Endodermal cell (in vitro differentiated cells): ENCODE measurements around the gene MPZL2. TPM values are rescaled to one million over a fixed set of nuclear protein-coding genes. Genes with fewer than 3 reads are reported as not detected.

Experiments used
- DNase-seq: peaks from one replicate; pipeline ENCODE4 v3.0.0-alpha.2; 2017
- H3K27ac ChIP-seq: 2 replicates; pipeline ENCODE4 v1.5.1; 2013; ENCODE audit warnings: mild to moderate bottlenecking, low read depth, low read length, moderate library complexity
- H3K27me3 ChIP-seq: 2 replicates; pipeline ENCODE4 v1.6.1; 2013; ENCODE audit warnings: mild to moderate bottlenecking, low read length, moderate library complexity; ENCODE audit not compliant: insufficient read depth, control insufficient read depth, poor library complexity, severe bottlenecking
- H3K36me3 ChIP-seq: 2 replicates; pipeline ENCODE4 v1.7.0; 2013; ENCODE audit warnings: mild to moderate bottlenecking, low read length, moderate library complexity; ENCODE audit not compliant: control insufficient read depth, insufficient read depth
- H3K4me1 ChIP-seq: one replicate; pipeline ENCODE4 v1.7.0; 2013; ENCODE audit warnings: low read length; ENCODE audit not compliant: control insufficient read depth, insufficient read depth
- H3K4me3 ChIP-seq: 2 replicates; pipeline ENCODE4 v1.5.1; 2013; ENCODE audit warnings: mild to moderate bottlenecking, low read length, moderate library complexity
- H3K9ac ChIP-seq: 2 replicates; pipeline ENCODE4 v1.6.1; 2013; ENCODE audit warnings: mild to moderate bottlenecking, low read length, moderate library complexity; ENCODE audit not compliant: poor library complexity, severe bottlenecking; ENCODE audit errors: extremely low read depth
- H3K9me3 ChIP-seq: 2 replicates; pipeline ENCODE4 v1.6.1; 2013; ENCODE audit warnings: mild to moderate bottlenecking, low read length, moderate library complexity; ENCODE audit not compliant: control insufficient read depth
- H3K27ac Mint-ChIP-seq: 2 replicates; pipeline ENCODE4 v1.8.0; 2020; ENCODE audit warnings: mixed read lengths
- H3K27me3 Mint-ChIP-seq: 2 replicates; pipeline ENCODE4 v1.8.0; 2021; ENCODE audit warnings: mild to moderate bottlenecking, mixed read lengths; ENCODE audit not compliant: insufficient read depth
- H3K36me3 Mint-ChIP-seq: 2 replicates; pipeline ENCODE4 v1.8.0; 2020; ENCODE audit warnings: low read depth, mixed read lengths
- H3K4me1 Mint-ChIP-seq: 2 replicates; pipeline ENCODE4 v1.8.0; 2020; ENCODE audit warnings: mixed read lengths
- H3K4me3 Mint-ChIP-seq: 2 replicates; pipeline ENCODE4 v1.8.0; 2020; ENCODE audit warnings: mild to moderate bottlenecking, moderate library complexity, mixed read lengths
- H3K9me3 Mint-ChIP-seq: 2 replicates; pipeline ENCODE4 v1.8.0; 2020; ENCODE audit warnings: mild to moderate bottlenecking, mixed read lengths
- WGBS, 2 experiments: methylation state at CpG; one replicate each; pipeline versions ENCODE4 v1.1.5 to v1.1.7; 2013; ENCODE audit warnings: missing lambda C conversion rate in 2 of 2, mixed read lengths in 1 of 2; ENCODE audit not compliant: insufficient coverage in 1 of 2, insufficient read length in 1 of 2; 5-methylcytosine and 5-hydroxymethylcytosine counted together
- total RNA-seq, 2 donors: library from RNA; stranded (reverse); fragmentation: NEBNext Ultra II Directional in 1 of 2; extraction: Animal tissue kit (Norgen Biotek cat#: 25700) in 1 of 2; gene quantifications; 2 replicates in 1 of 2; 3 replicates in 1 of 2; pipeline ENCODE4 v1.2.1, GENCODE V29; 2021
- TF ChIP-seq, protein P1 (sequence below): fragments of 200-600 bp; sonication (generic); conservative IDR thresholded peaks from 2 replicates; pipeline ENCODE4 v1.5.0; 2021; ENCODE audit warnings: antibody characterized with exemption, mild to moderate bottlenecking

The MPZL2 gene
- total RNA-seq, 2 donors from 2014 or later, result 3.2 to 4.4 TPM

DNA sequence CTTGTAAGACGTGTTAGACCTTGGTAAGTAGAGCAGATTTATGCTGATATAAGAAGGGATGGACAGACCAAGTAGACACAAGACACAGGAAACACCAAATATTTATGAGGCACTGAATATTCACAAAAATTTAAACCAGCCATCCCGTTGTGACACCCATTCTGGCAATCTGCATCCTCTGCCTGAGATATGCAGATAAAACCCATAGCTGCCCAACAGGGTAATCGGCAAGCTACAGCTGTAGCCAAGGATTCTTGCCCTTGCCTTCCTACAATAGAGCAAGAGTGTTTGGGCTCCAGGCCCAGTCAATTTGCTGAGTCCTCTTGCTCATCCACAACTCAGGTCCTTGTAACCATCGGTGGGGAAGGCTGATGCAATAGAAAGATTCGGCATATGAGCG, 18.5 kb upstream of the MPZL2 start:
- Mint-ChIP-seq H3K36me3 (no peaks in the 10 kb centered on the region), H3K27ac (no peak overlapping the region), H3K9me3 (no peaks in the 10 kb centered on the region), H3K4me1 (no peaks in the 10 kb centered on the region), H3K4me3 (no peak overlapping the region), H3K27me3 (peaks cover 13% of the 10 kb centered on the region)
- Histone ChIP-seq H3K27me3 (no peaks in the 10 kb centered on the region), H3K4me3 (no peak overlapping the region), H3K9me3 (no peaks in the 10 kb centered on the region), H3K27ac (no peak overlapping the region), H3K36me3 (no peaks in the 10 kb centered on the region), H3K9ac (no peak overlapping the region), H3K4me1 (no peaks in the 10 kb centered on the region)
- DNase-seq, result no peak
- TF ChIP-seq, protein P1, sequence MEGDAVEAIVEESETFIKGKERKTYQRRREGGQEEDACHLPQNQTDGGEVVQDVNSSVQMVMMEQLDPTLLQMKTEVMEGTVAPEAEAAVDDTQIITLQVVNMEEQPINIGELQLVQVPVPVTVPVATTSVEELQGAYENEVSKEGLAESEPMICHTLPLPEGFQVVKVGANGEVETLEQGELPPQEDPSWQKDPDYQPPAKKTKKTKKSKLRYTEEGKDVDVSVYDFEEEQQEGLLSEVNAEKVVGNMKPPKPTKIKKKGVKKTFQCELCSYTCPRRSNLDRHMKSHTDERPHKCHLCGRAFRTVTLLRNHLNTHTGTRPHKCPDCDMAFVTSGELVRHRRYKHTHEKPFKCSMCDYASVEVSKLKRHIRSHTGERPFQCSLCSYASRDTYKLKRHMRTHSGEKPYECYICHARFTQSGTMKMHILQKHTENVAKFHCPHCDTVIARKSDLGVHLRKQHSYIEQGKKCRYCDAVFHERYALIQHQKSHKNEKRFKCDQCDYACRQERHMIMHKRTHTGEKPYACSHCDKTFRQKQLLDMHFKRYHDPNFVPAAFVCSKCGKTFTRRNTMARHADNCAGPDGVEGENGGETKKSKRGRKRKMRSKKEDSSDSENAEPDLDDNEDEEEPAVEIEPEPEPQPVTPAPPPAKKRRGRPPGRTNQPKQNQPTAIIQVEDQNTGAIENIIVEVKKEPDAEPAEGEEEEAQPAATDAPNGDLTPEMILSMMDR, result no peak
- 73 to 85% methylated on average over 2 to 6 of the region's 6 CpGs for WGBS, 2 experiments

DNA sequence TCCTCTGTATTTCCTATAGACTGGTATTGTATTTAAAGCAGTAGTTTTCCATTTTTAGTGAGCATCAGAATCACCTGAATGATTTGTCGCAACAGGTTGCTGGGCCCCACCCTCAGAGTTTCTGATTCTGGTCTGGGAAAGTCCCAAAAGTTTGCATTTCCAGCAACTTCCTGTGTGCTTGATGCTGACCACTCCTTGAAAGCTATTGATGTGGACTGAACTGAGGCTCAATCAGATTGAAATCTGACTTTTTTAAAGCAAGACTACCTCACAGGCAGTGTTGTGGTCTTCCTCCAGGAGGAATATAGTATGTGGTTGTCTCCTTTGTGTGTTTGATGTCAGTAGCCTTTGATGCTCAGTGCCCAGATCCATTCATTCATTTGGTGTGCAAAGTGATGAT, 17.2 kb upstream of the MPZL2 start:
- DNase-seq, result no peak
- no peak overlapping the region for H3K4me3 Mint-ChIP-seq
- TF ChIP-seq, protein P1, result no peak
- H3K27ac Mint-ChIP-seq, result no peak overlapping the region
- H3K4me3 ChIP-seq, result no peak overlapping the region
- peaks cover 8% of the 10 kb centered on the region for H3K27me3 Mint-ChIP-seq
- H3K9ac ChIP-seq, result no peak overlapping the region
- H3K4me1 Mint-ChIP-seq, result no peaks in the 10 kb centered on the region
- H3K9me3 ChIP-seq, result no peaks in the 10 kb centered on the region
- 89 to 100% methylated on average over 1 of the region's 1 CpG for WGBS, 2 experiments
- no peaks in the 10 kb centered on the region for H3K36me3 ChIP-seq
- H3K27me3 ChIP-seq, result no peaks in the 10 kb centered on the region
- H3K36me3 Mint-ChIP-seq, result no peaks in the 10 kb centered on the region
- H3K27ac ChIP-seq, result no peak overlapping the region
- no peaks in the 10 kb centered on the region for H3K9me3 Mint-ChIP-seq
- no peaks in the 10 kb centered on the region for H3K4me1 ChIP-seq

DNA sequence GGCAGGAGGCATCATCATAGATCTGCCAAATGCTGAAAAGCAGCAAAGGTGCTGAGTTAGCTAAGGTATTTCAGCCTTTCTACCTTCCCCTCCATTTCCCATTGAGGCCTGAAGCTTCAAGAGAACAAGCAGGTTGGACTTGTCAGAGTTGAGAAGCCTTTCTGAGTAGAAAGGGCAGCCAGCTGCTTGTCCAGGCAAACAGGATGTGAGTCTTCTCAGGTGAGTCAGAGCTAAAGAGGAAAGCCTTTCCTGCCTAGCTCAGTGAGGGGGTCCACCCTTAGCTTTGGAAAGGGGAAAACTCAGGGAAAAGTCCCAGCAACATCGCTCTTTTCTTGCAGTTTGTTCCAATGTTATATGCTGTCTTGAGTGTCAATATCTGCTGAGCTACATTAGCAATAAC, 13.2 kb upstream of the MPZL2 start:
- no peaks in the 10 kb centered on the region for H3K9me3 ChIP-seq
- Mint-ChIP-seq H3K27me3 (peaks cover 17% of the 10 kb centered on the region), H3K9me3 (no peaks in the 10 kb centered on the region), H3K27ac (no peak overlapping the region), H3K4me3 (no peak overlapping the region), H3K4me1 (peaks cover 4% of the 10 kb centered on the region), H3K36me3 (no peaks in the 10 kb centered on the region)
- H3K27me3 ChIP-seq, result peaks cover 21% of the 10 kb centered on the region
- no peaks in the 10 kb centered on the region for H3K36me3 ChIP-seq
- H3K9ac ChIP-seq, result no peak overlapping the region
- H3K4me3 ChIP-seq, result no peak overlapping the region
- DNase-seq, result peak; percentile 56
- WGBS, 2 experiments, result 88 to 100% methylated on average over 1 of the region's 1 CpG
- TF ChIP-seq, protein P1, result no peak
- H3K4me1 ChIP-seq, result no peaks in the 10 kb centered on the region
- H3K27ac ChIP-seq, result no peak overlapping the region
